Right ventricle myocardium inferior (tissue), 1 donor: ENCODE measurements around the gene INTS1. TPM values are rescaled to one million over a fixed set of nuclear protein-coding genes. Genes with fewer than 3 reads are reported as not detected.
A peak's percentile ranks its signal among the peaks of the same experiment; 100 is the strongest.
"Not testable (repeated sequence)": the region's sequence is repeated elsewhere in the genome, so short reads cannot be mapped to it uniquely, and the experiment has no call there.

Source experiments
- ATAC-seq: fragments of 200-7000 bp; cut with Tn5 transposase; one replicate; pipeline ENCODE4 v1.9.1; 2020; ENCODE audit warnings: mild to moderate bottlenecking, moderate library complexity
- DNase-seq: peaks from one replicate; pipeline ENCODE4 v3.0.0; 2021; ENCODE audit errors: missing footprints
- intact Hi-C: fragments of 100-400 bp; cut with DNase I; formaldehyde crosslinking; loops from one replicate; pipeline ENCODE4 v1.11.0; 2022
- total RNA-seq: library from RNA; stranded (reverse); fragmentation: NEBNext Ultra II Directional; extraction: Animal tissue kit (Norgen Biotek cat#: 25700); gene quantifications from one replicate; pipeline ENCODE4 v1.2.1, GENCODE V29; 2021
- donor health status: DM: no; HTN: yes; CAD: no; lungs with severe emphysema.

The INTS1 gene
- total RNA-seq, 1 donor from 2014 or later, result 25.8 TPM

DNA sequence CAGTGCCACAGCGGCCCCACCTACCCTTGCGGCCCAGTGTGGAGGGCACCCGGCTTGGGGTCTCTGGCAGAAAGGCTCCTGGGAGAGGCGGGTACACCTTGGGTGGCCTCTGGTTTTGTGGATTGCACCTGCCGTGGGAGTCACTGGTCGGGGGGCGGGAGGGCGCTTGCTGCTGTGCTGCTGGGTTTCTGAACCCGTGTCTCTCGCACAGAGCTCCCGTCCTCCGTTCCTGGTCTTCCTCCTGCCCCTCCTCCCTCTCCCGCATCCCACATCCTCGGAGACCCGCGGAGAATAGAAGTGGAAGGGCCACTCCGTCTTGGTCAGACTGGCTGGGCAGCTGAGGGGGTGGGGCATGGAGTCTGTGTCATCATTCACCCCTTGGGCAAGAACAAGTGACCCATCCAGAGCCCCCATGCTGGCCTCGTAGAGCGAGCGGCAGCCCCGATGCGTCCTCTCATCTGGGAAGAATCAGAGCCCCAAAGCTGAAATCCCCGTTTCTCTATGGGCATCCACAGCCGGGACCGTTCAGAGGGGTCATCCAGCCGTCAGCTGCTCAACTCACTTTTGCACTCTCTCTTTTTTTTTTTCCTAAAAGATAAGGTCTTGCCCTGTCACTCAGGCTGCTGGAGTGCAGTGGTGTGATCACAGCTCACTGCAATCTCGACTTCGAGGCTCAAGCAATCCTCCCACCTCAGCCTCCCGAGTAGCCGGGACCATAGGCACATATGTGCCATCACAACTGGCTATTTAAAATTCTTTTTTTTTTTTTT is 30.3 kb upstream of the INTS1 start:
- DNase-seq (peak; percentile 37), ATAC-seq (no peak)
- intact Hi-C loops, result no loop called here

DNA sequence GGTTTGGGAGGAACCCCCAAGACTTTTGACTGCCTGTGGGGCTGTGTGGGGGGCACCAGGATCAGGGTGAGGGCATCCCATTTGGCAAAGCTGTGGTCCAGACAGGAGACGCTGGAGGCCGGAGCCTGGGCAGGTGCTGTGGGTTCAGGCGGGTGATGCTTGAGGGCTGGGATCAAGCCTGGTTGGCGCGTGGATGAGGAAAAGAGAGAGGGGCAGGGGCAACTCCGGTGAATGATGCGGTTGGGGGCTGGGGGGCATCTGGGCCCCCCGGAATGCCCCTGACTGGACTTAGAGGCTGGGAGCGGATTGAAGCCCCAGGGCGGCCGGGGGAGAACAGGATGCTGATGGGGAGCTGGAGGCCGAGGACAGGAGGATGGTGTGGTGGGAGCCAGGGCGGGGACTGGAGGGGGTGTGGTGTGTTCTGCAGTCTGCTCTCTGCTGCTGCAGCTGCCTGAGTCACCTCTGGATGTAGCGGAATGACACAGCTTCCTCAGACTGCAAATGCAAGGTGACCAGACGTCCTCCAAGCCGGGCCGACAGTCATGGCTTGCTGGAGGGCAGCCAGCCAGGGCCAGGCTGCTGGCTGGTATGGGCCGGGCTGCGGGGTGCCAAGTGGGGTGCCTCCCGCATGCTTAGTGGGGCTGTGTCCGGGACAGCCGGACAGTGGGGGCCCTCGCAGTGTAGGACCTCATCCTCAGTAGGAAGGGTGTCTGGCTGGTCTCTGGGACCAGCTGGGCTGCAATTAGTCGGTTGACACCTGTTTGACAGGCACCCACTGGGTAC is 29.5 kb upstream of the INTS1 start:
- ATAC-seq, result no peak
- intact Hi-C loops, result loop anchor here (2.0 kb wide), 1 partner anchor 29 kb away; the partner anchor contains the start of gene INTS1
- peak; percentile 71 for DNase-seq

DNA sequence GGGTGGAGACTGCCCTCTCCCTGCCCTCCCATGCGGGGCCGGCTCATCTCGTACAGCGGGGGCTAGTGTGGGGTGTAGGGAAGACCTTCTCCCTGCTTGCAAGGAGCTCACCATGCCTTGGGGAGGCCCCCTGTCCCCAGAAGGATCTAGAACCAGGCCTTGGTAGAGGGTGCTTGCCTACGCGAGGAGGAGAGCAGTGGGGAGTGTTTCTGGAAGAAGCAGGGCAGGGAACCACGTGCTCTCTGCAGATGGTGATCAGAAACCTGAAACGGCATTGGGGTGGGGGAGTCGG is 29.0 kb upstream of the INTS1 start:
- intact Hi-C loops, result loop anchor here (2.0 kb wide), 1 partner anchor 28 kb away; the partner anchor contains the start of gene INTS1
- ATAC-seq (no peak), DNase-seq (no peak)

DNA sequence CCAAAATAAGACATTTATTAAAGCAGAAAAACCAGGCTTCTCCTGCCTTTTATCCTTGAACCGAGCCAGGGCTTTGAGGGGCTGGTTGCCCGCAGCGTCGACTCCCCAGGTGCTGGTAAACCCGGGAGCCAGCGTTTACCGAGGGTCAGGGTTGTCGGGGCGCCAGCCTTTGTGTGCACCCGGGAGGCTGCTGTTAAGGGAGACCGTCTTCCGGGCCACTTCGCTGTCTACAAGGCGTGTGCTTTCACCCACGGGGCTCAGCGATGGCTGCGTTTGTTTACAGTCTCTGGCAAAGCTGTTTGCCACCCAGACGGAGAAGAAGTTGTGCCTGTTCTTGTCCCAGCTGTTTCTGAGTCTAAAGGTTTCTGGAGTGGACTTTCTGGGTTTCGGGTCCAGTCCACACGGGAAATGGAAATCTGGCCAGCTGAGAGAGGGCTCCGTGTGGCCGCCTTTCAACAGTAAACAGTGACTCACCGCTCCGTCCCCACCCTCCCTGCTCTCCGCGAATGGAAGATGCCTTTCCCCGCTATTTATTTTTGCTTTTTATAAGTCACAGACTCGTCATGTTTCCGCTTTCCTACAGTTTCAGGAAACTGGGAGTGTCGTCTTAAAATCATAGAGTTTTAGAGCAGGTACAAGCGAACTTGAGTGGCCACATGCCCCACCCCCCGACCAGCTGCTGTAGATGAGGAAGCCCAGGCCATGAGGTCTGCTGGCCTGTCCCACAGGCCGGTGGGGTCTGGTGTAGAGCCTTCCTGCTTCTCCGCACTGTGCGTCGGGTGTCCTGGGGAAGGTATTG is 28.5 kb upstream of the INTS1 start:
- DNase-seq (peak; percentile 91), ATAC-seq (peak; percentile 46)
- intact Hi-C loops, result loop anchor here (2.0 kb wide), 1 partner anchor 28 kb away; the partner anchor contains the start of gene INTS1

DNA sequence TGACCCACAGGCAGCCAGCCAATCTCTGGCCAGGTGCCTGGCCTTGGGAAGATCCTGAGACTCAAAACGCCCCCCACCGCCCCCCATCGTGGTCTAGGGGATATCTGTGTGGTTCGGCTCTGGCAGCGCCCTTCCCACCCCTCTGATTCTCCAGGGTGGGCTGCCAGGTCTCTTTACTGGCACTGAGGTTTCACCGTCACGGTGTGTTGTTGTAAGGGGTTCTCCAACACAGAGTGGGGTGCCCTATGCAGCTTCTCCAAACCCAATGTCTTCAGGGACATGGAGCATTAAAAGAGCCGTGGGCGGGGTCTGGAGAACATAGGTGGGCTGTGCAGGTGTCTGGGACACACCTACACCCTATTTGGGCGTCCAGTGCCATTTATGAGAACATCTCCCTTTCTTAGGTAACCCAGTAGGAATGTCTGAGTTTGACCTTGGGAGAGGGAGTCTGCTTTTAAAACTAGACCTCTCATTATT is 27.8 kb upstream of the INTS1 start:
- DNase-seq, result no peak
- intact Hi-C loops, result loop anchor here (2.0 kb wide), 1 partner anchor 27 kb away; the partner anchor contains the start of gene INTS1
- no peak for ATAC-seq

DNA sequence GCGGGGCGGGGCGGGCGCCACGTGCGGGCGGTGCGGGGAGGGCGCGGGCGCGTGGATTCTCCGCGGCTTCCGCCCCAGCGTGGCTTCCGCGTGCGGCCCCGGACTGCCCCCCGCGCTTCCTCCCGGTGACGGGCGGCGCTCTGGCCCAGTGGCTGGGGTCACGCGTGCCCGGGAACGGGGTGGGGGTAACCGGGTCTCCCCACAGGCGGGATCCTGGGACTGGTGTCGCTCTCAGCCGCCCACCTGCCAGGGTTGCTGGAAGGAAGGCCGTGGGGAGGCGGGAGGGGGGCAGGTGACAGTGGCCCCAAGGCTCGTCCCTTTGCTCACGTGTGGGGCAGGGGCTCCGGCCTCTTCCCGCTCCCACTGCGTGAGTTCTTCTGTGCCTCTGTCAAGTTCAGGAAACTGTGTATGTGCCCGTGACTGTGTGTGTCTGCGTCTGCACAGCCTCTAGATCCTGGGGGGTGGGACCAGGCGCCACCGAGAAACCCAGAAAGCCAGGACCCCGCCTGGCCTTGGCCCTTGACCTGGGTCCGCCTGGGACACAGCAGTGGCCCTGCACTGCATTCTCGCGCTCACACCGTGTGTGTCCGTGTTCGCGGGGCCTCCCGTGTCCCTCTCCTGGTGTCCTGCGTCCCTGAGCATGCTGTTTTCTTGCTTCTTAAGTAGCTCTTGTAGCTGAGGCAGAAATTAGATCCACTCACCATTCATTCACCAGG is 27.2 kb upstream of the INTS1 start:
- ATAC-seq (no peak), DNase-seq (peak; percentile 78)
- intact Hi-C loops, result no loop called here

DNA sequence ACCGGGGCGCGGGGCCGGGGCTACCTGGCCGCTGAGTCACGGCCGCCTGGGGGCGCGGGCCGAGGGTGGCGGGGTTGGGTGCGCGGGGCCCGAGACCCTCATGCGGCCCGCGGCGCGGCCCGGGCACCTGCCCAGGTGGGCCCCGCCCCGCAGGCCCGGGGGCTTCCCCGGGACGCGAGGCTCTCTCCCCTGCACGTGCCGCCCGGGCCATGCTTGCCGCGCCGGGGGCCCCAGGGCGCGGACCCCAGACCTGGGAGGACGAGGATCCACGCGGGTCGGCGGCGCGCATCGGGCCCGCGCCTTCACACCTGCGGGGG is 26.7 kb upstream of the INTS1 start:
- intact Hi-C loops, result no loop called here
- no peak for DNase-seq
- no peak for ATAC-seq

DNA sequence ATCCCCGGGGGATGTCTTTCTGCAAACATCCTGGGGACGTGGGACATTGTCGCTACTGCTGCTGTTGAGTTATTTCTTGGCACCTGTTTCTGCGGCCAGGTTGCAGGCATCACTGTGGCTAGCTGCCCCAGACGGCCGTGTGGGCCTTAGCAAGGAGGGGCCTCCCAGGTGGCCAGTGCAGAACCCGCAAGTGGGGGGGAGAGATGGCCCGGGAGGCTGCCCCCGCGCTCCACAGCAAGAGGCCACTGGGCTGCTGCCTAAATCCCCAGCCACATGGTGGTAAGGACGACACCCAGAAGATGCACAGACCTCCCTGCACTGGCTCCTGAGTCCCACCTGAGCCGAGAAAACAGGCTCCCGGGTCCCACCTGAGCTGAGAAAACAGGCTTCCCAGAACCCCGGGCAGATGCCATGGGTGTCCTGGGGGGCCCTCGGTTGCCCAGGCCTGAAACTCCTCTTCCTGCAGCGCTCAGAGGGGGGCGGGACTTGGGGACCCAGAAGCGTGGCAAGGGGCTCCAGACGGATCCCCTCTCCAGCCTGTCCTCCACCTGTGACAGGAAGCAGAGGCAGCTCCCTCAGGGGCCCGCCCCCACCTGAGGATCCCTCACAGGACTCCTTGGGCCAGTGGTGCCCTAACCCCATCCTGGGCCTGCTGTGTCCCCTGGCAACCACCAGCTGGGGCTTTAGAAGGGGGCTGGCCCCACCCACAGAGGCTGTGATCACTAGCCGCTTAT is 25.4 kb upstream of the INTS1 start:
- peak; percentile 45 for DNase-seq
- intact Hi-C loops, result no loop called here
- no peak for ATAC-seq

DNA sequence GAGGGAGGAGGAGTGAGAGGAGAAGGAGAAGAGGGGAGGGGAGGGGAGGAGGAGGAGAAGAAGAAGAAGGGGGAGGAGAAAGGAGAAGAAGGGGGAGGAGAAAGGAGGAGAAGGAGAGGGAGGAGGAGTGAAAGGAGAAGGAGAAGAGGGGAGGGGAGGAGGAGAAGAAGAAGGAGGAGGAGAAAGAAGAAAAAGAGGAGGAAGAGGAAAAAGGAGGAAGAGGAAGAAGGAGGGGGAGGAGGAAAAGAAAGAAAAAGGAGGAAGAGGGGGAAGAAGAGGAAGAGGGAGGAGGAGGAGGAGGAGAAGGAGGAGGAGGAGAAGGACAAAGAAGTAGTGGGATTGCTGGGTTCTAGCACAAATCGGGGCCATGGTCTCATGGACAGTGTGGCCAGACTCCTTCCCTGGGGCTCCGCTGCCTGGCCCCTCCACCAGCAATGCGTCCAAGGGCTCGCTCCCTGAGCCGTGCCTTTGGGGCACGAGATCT is 22.1 kb upstream of the INTS1 start:
- no peak for ATAC-seq
- DNase-seq, result no peak

DNA sequence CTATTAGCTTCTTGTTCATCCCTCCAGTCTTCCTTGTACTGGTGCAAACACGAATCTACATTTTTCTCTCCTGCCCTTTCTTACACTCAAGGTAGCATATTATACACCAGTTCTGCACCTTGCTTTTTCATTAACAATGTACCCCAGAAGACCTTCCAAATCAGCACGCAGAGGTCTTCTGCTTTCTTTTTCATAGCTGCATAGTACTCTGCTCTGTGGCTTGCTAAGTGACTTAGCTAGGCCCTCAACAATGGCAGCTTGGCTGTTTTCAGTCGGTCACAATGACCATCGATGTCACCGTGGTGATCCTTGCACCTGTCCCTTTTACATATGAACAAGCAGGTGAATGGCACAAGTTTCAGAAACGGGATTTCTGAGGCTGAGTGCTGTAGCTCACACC is 21.2 kb upstream of the INTS1 start:
- DNase-seq (no peak), ATAC-seq (no peak)
- intact Hi-C loops, result no loop called here

More for the DNA sequence above, 22.1 kb upstream of the INTS1 start:
- intact Hi-C loops, result no loop called here

DNA sequence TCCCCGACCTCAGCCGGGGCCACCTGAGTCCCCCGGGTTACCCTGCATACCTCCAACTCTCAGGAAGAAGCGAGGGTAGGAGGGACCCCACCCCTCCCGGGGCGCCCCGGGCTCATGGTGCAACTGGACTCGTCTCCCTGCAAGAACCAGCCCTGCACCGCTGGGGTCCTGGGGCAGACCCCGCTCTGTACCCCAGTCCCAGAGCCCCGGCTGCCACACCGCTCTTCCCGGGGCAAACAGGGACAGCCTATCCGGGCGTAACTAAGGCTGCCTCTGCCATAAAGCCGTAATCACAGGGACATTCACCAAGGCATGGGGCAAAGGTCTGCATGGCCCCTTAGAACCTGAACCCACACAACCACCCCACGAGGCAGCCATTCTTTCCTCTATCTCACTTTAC is 19.7 kb upstream of the INTS1 start:
- DNase-seq, result peak; percentile 50
- ATAC-seq, result no peak
- intact Hi-C loops, result no loop called here

DNA sequence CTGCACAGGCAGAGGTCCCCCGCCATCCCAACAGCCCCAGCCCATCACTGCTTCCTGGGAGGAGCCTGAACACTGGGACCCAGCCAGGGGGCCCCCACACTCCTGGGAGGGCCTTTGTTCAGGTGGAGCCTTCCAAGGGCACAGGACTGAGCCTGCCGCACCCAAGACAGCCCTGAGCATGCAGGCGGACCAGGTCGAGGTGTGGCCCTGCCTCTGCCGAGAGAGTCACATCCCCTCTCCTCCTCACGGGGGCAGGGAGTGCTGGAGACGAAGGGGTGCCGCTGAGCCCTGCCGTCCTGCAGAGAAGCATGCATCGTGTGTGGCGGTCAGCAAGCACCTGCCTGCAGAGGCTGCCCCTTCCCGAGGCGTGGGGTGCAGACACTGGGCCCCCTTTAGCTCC is 19.0 kb upstream of the INTS1 start:
- no peak for ATAC-seq
- peak; percentile 26 for DNase-seq
- intact Hi-C loops, result no loop called here

DNA sequence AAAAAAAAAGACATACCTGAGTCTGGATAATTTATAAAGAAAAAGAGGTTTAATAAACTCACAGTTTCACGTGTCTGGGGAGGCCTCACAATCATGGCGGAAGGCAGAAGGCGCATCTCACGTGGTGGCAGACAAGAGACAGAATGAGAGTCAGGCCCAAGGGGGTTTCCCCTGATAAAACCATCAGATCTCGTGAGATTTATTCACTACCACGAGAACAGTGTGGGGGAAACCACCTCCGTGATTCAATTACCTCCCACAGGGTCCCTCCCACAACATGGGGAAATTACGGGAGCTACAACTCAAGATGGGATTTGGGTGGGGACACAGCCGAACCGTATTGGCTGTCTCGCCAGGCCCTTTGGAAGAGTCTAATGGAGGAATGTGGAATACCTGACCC is 17.3 kb upstream of the INTS1 start:
- no peak for DNase-seq
- ATAC-seq, result no peak
- intact Hi-C loops, result no loop called here

DNA sequence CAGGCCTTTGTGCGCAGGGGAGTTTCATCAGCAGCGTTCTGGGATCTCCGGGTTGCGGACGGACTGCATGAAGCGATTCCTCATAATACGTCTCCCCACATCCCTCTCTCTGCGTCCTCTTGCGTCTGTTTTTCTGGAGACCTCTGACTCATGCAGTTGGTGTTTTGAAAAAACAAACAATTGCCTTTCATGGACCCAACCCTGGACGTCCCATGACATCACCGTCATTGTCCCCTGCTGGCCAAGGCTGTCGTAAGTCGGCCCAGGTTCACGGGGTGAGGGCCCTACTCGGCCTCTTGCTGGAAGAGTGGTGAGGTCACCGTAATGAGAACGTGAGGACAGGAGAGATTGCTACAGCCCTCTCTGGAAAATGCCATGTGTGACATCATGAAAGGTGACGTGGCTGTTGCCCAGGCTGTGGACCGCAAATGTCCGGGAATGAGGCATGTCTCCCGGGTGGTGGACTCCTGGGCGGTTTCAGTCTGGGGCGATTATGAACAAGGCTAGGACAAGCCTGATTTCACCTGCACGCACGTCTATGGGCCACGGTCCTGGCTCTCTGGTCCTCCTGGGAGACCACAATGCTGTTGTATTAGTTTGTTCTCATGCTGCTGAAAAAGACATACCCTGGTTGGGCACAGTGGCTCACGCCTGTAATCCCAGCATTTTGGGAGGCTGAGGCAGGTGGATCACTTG is 16.5 kb upstream of the INTS1 start:
- DNase-seq (peak; percentile 30), ATAC-seq (no peak)
- intact Hi-C loops, result no loop called here

DNA sequence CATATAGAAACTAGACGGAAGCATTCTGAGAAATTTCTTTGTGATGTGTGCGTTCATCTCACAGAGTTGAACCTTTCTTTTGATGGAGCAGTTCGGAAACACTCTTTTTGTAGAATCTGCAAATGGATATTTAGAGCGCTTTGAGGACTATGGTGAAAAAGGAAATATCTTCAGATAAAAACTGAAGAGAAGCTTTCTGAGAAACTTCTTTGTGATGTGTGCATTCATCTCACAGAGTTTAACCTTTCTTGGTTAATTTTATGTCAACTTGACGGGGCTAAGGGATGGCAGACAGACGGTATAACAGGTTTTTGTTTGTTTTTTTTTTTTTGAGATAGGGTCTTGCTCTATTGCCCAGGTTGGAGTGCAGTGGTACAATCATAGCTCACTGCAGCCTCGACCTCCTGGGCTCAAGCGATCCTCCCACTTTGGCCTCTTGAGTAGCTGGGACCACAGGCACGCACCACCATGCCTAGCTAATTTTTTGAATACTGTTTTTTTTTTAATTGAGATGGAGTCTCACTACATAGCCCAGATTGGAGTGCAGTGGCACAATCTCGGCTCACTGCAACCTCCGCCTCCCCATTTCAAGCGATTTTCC is 15.2 kb upstream of the INTS1 start:
- peak; percentile 31 for DNase-seq
- intact Hi-C loops, result not testable (repeated sequence)

DNA sequence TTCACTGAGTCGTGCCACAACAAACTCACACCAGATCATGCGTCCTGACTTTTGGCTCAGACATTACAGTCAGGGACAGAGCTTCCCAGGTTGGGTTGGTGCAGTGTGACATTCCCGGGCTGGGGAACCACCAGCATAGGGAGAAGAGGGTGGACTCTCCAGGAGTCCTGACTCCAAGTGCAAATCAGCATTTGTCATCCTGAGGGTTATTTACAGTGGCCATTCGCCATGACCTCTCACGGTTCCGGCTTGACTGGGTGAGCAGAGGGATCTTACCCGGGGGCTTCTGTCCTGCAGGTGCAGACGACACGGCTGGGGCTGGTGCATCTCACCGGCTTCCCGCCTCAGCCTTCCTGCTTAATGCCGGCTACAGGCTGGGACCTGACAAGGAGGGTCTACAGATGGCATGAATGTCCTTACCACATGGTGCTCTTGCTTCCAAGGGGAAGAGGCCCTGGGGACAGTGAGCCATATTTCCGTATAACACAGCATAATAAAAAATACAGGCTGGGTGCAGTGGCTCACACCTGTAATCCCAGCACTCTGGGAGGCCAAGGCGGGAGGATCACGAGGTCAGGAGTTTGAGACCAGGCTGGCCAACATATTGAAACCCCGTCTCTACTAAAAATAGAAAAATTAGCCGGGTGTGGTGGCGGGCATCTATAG is 12.5 kb upstream of the INTS1 start:
- ATAC-seq (no peak), DNase-seq (peak; percentile 15)
- intact Hi-C loops, result no loop called here

More for the DNA sequence above, 15.2 kb upstream of the INTS1 start:
- not testable (repeated sequence) for ATAC-seq
